Ureter (tissue), 1 donor: ENCODE data around the gene EMID1. TPM values are rescaled to one million over a fixed set of nuclear protein-coding genes. Genes with fewer than 3 reads are reported as not detected.

Experiments used
- DNase-seq: peaks from one replicate; pipeline ENCODE4 v3.0.0-alpha.2; 2020; ENCODE audit warnings: low spot score
- total RNA-seq: library from RNA; stranded (reverse); gene quantifications from one replicate; pipeline ENCODE4 v1.2.4, GENCODE V29; 2023
- donor health status: DM: yes; HTN: yes; CAD: no.

Gene EMID1
- total RNA-seq: 2.4 TPM

- no peak for DNase-seq
These were observed at the start of gene EMID1 for GRCh38 chr22:29205594-29206371. EMID1 (plus strand) TSS chr22:29205896; CDS start chr22:29206039, 143 bp downstream.

DNA sequence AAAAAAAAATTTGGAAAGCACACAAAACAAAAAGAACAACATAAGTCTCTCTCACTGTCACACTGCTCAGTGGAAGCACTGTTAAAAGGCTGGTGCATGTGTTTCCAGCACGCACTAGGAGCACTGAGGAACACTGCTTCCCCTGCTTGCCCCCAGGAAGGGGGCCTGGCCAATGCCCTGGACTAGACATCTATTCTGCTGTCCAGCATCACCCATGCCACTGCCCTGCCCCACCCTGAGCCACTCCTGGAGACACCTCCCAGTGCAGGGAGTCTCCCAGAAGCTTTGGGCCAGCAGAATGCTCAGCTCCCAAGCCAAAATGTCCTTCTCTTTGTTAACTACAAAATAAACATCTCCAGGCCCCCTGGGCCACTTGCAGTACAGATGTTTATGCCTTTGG, 49.7 kb upstream of the EMID1 start:
- DNase-seq: no peak

DNA sequence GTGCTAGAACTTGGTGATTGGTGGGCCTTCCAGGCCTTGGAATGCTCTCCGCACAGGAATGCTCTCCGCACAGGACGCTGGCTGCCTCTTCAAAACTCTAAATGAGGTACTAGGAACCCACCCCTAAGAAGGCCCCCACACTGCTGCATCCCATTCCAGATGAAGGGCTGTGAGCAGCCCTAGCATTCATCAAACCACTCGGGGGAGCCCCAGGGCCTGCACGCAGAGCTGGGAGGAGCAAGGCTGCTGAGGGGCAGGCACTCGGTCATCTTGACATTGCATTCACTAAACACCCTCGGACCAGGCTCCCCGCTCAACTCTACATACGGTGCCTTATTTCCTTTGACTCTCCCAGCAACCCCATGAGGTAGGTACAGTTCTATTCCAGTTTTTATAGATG, 49.2 kb upstream of the EMID1 start:
- DNase-seq: no peak

DNA sequence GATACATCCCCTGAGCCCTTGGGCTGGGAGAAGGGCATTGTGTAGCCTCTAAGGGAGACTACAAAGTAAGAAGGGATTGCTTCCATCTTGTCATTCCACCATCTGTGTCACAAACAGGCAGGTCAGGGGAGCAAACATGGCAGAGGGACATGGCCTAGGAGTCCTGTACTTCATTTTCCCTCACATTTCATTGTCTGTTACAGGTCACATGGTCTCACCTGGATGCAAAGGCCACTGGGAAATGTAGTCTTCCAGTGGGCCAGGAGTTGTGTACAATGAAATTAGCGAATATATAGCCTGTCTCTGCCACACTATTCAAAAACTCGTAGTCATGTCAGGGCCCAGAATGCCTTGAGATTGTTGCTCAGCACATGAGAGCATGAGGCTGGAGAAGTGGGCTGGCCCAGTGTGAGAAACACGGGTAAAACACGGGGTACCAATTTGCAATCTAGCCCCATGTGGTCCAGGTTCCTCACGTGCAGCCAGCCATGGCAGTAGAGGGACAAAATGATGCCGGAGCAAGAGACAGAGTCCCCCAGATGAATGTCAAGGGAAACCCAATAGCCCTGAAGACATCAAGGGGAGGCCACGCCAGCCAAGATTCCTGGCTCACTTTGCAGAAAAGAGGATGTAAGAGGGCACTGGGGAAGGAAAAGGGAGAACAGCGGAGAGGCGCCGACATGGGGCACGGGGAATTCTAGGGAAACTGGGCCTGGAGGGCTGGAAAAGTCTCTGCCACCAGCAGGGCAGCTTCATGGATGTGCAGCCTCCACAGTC, 47.7 kb upstream of the EMID1 start:
- no peak for DNase-seq

GRCh38 chr22:29158546-29158945, 47.1 kb upstream of the EMID1 start:
- DNase-seq: no peak

- DNase-seq: no peak
These were observed 41.9 kb upstream of the EMID1 start for GRCh38 chr22:29163808-29164207.

DNA sequence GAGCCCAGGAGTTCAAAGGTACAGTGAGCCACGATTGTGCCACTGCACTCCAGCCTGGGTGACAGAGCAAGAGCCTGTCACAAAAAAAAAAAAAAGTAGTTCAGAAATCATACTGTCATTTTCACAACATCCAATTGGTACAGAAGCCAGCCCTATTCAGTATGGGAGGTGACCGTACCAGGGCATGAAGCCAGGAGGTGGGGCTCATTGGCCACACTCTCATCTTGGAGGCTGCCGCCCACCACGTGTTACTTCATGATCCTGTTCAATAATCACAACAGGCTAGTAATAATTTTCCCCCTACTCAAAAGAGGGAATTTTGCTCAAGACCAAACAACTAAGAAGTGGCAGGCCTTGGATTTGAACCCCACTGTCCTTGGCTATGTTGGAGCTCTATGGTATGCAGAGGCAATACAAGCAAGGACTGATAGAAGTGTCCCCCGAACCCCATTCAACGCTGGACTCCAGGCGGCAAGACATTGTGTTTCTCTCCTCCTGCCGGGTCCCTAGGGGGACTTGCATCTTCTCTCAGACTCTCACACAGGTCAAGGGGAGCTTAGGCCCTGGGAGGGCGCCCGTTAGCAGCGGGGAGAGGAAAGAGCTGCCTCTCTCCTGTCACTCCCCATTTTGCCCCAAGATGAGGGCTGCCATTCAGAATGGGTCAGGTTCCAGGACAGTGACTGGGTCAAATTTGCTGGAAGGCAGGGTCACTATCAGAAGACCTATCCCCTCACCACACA, 40.2 kb upstream of the EMID1 start:
- no peak for DNase-seq

DNA sequence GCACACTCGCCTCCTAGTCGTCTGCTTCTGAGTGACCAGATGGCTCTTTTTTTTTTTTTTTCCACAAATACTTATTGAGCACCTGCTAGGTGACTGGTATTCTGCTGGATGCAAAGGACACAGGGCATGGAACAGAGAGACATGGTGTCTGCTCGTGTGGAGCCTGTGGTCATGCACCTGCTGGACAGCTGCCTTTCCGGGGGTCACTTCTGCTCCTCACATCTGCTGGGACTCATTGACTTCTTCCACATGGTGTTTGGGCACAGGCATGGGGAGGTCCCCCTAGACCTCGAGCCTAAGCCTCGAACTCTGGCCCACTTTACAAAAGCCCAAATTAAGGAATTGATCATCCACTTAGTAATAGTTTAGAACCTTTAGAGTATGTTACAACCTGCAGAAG, 39.5 kb upstream of the EMID1 start:
- DNase-seq: no peak

GRCh38 chr22:29167032-29167911, 38.4 kb upstream of the EMID1 start:
- DNase-seq: no peak

- no peak for DNase-seq
These were observed 34.0 kb upstream of the EMID1 start for GRCh38 chr22:29171721-29172120.

- no peak for DNase-seq
These were observed 33.5 kb upstream of the EMID1 start for GRCh38 chr22:29172216-29172615.

GRCh38 chr22:29175312-29175835, 30.3 kb upstream of the EMID1 start:
- no peak for DNase-seq

- no peak for DNase-seq
These were observed 21.5 kb upstream of the EMID1 start for GRCh38 chr22:29183971-29184848.

- no peak for DNase-seq
These were observed 20.7 kb upstream of the EMID1 start for GRCh38 chr22:29184849-29185490.

GRCh38 chr22:29186302-29186701, 19.4 kb upstream of the EMID1 start:
- DNase-seq: no peak

GRCh38 chr22:29187831-29188230, 17.9 kb upstream of the EMID1 start:
- DNase-seq: no peak

GRCh38 chr22:29190051-29190450, 15.6 kb upstream of the EMID1 start:
- no peak for DNase-seq

- no peak for DNase-seq
These were observed 14.8 kb upstream of the EMID1 start for GRCh38 chr22:29190918-29191317.

- no peak for DNase-seq
These were observed 12.7 kb upstream of the EMID1 start for GRCh38 chr22:29193021-29193420.

DNA sequence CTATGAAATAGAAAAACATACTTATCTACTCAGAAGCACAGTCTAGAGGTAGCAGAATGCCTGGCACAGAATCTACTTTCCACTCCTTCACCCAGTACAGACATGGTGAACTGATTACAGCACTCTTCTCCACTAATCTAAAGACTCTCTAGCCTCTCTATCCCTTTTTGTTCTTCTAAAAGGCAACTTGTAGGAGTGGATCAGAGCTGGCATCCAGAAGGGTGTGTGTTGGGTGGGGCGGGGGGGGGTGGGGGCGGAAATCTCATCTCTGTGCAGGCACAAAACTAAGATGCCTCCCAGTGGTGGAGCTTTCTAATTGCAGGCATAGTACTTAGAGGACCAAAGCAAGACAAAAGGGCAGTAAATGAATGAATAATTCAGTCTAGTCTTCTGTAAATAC, 11.5 kb upstream of the EMID1 start:
- DNase-seq: no peak
